Endothelial cell of hepatic sinusoid (primary cell): Measurements from ENCODE around the gene GALNT4.

Experiments used
- in situ Hi-C: cut with HindIII; loops from 2 replicates; pipeline ENCODE4 v1.10.0; 2017; ENCODE audit warnings: low sequenced_read_pairs

The GALNT4 gene

GRCh38 chr12:89497005-89497404, 27.6 kb downstream of the GALNT4 start:
- in situ Hi-C loops, result no loop called here

DNA sequence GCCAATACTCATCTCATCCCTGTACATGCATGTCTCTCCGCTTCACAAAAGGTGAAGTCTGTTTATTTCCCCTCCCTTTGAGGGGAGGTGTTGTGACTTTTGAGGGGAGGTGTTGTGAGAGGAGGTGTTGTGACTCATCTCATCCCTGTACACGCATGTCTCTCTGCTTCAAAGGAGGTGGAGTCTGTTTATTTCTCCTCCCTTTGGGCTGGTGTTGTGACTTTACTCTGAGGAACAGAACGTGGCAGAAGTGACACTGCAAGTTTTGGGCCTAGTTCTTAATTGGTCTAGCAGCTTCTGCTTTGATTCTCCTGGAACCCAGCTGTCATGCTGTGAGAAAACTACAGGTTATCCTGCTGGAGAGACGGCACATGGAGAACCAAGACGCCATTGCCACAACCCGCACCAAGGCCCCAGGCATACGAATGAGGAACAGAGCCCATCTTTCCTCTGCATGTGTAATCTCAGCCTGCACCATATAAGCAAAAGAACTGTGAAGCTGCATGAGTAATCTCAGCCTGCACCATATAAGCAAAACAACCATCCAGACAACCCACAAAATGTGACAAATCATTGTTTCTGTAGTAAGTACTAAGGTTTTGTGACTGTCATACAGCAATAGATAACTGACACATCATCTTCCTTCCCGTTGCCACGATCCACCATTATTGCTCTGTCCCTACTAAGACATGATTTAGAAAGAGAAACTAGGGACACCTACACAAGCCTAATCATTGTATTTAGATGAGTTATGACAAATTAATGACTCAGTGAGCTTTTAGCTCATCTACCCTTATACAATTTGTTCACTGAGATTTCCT, 30.0 kb downstream of the GALNT4 start:
- in situ Hi-C loops, result no loop called here

- in situ Hi-C loops, result no loop called here
Observed at GRCh38 chr12:89493670-89494302, 30.8 kb downstream of the GALNT4 start.

- in situ Hi-C loops, result no loop called here
Observed at GRCh38 chr12:89492883-89493282, 31.7 kb downstream of the GALNT4 start.

DNA sequence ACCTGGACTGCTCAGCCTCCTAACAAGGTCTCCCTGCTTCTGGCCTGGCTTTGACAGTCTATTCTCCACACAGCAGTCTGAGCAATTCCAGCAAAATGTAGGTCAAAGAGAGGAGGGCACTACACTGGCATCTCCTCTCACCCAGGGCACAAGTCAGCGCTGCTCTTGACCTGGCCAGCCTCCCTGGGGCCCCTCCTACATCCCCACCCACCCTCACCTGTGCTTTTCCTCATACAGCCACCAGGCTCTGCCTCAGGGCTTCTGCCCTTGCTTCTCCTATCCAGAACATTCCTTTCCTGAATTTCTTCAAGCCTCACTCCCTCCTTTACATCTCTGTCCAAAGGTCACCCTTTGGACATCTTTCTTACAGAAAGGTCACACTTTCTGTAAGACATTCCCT, 33.7 kb downstream of the GALNT4 start:
- in situ Hi-C loops, result no loop called here

- in situ Hi-C loops, result no loop called here
Observed at GRCh38 chr12:89486264-89486663, 38.3 kb downstream of the GALNT4 start.

DNA sequence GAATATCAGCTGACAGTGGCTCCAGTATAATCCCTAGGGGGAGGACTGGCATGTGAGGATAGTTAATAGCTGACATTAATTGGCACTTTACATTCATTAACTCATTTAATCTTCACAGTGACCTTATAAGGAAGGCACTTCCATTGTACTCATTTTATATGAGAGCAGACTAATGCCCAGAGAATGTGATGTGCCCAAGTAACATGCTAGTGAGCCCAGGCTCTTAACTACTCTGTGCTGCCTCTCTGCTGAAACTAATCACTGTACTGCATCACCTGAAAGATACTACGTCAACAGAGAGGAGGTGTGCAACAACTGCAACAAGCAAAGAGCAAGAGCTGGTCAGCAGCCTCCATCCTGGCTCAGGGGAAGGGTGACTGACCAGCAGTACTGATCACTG, 40.1 kb downstream of the GALNT4 start:
- in situ Hi-C loops, result no loop called here

- in situ Hi-C loops, result no loop called here
Observed at GRCh38 chr12:89481213-89481914, 43.2 kb downstream of the GALNT4 start.

- in situ Hi-C loops, result no loop called here
Observed at GRCh38 chr12:89479982-89480381, 44.6 kb downstream of the GALNT4 start.

GRCh38 chr12:89477633-89478279, 46.8 kb downstream of the GALNT4 start:
- in situ Hi-C loops, result no loop called here

DNA sequence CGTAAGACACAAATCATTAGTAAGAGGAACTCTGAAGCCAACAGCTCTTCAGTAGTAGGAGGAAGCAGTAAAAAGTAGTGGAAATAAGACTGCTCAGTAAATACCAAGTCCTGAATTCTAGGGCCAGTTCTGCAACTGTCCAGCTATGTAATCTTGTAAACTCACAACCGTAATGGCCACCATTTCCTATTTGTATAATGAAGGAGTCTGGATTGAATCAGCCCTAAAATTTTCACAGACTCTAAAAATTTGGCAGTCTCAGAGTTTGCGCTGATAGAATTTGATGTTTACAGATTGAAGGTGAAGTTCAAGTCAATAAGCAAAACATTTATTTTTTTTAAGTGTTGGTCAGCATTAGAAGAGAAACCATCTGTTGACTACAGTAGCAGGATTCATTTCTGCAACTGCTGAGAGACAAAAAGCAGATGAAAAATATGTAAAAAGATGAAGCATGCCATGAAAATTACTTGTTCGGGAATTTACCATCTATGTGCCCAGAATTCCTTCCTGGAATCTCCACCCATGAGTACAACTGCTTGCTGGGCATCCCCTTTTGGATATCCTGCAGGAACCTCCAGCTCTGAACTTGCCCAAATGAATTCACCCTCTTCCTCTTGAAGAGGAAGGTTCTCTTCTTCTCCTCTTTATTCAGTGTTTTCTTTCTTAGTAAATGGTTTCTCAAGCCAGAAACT, 47.5 kb downstream of the GALNT4 start:
- in situ Hi-C loops, result no loop called here

GRCh38 chr12:89476232-89476631, 48.4 kb downstream of the GALNT4 start:
- in situ Hi-C loops, result no loop called here

DNA sequence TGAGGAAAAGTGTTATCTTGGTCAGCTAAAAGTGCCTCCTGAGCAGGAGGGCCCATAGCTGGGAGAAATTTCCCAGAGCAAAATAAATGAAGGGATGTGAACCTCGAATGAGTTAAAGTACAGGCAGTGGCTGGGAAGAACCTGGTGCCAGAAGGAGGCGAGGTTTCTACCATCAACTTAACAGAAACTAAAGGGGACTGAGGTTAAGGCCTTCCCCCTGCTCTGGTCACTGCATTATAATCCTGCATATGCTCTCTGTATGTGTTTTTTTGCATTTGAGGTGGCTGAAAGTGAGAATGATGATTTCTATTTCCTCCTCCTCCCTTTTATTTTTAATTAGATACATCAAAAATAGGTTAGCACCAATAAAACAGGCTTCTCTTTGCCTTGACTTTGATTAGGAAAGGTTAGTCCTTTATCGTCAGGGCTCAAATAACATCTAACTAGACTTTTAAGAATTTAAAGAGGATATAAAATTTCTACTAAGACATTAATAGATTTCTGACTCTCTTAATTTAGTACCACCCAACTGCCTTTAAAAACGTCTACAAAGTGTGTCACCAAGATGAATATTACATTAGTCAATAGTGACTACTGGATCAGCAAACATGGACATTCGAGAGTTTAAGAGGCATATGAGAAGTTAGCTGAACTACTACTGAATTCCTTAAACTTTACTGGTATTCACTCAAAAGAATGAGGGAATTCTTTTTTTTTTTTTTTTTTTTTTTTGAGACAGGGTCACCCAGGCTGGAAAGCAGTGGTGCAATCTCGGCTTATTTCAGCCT, 49.2 kb downstream of the GALNT4 start:
- in situ Hi-C loops, result no loop called here

- in situ Hi-C loops, result loop anchor here (5.0 kb wide), 1 partner anchor 53 kb away; the partner anchor contains the start of gene POC1B
Observed at GRCh38 chr12:89474615-89475014, 50.0 kb downstream of the GALNT4 start.
